GM18873 (cell line): ENCODE data around the gene RIPK1.
"Not testable (repeated sequence)": the region's sequence is repeated elsewhere in the genome, so short reads cannot be mapped to it uniquely, and the experiment has no call there.

Experiments
- ATAC-seq: cut with Tn5 transposase; IDR thresholded peaks from one replicate; pipeline ENCODE4 v1.9.1; 2021; ENCODE audit warnings: mild to moderate bottlenecking, moderate library complexity, moderate number of reproducible peaks; ENCODE audit not compliant: unreplicated experiment, low FRiP score

The RIPK1 gene

GRCh38 chr6:3078952-3079351 is 10.7 kb downstream of the RIPK1 start:
- not testable (repeated sequence) for ATAC-seq

- ATAC-seq: no peak
Observed at GRCh38 chr6:3079682-3080081, 11.4 kb downstream of the RIPK1 start.

DNA sequence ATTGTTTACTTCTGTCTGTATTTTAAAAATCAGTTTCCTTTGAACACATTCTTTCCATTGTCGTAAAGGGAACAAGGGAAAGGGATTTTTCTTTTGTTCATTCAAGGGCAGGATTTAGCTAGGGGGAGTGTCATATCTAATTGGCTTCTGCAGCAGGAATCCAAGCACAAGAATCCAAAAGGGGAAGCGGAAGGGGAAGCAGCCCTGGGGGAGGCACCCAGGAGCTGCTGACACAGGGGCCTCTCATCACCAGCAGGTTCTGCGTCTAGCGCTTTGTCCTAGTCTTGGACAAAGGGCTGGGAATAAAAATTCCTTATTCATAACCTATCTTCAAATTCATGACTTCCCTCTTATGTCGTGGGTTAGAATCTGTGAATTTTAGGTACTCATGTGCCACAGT is 13.7 kb downstream of the RIPK1 start:
- ATAC-seq: no peak

GRCh38 chr6:3085074-3085473 is 16.8 kb downstream of the RIPK1 start:
- ATAC-seq: no peak

GRCh38 chr6:3086282-3086946 is 18.1 kb downstream of the RIPK1 start:
- no peak for ATAC-seq

DNA sequence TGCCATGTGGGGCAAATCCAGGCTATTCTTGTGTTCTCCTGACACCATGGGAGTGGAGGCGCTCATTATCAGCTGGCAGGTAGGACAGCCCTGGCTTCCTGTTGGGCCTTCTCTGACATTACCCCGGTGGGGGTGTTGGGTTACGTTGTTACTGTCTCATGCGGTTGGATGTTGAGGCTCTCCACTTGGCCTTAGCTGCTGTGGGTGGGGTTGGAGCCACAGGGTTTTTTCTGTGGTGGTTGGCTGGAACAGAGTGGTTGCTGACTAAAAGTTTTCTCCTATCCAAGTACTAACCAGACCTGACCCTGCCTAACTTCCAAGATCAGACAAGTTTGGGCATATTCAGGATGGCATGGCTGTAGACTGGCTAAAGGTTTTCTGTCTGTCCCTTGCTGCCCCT is 20.2 kb downstream of the RIPK1 start:
- ATAC-seq: no peak

GRCh38 chr6:3088968-3089367 is 20.7 kb downstream of the RIPK1 start:
- ATAC-seq: no peak

- no peak for ATAC-seq
Observed at GRCh38 chr6:3090013-3090412, 21.7 kb downstream of the RIPK1 start.

- no peak for ATAC-seq
Observed at GRCh38 chr6:3094815-3095214, 26.5 kb downstream of the RIPK1 start.

DNA sequence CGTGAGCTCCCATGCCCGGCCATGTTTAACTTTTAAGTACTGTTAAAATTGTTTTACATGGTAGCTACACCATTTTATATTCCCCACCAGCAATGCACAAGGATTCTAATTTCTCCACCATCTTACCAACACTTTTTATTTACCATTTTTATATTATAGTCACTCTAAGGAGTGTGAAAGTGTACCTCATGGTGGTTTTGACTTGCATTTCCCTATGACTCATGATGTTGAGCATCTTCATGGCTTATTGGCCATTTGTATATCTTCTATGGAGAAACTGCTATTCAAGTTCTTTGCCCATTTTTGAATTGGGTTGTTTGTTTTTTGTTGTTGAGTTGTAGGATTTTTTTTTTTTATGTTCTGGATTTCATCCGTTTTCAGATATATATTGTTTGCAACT is 34.6 kb downstream of the RIPK1 start:
- no peak for ATAC-seq

DNA sequence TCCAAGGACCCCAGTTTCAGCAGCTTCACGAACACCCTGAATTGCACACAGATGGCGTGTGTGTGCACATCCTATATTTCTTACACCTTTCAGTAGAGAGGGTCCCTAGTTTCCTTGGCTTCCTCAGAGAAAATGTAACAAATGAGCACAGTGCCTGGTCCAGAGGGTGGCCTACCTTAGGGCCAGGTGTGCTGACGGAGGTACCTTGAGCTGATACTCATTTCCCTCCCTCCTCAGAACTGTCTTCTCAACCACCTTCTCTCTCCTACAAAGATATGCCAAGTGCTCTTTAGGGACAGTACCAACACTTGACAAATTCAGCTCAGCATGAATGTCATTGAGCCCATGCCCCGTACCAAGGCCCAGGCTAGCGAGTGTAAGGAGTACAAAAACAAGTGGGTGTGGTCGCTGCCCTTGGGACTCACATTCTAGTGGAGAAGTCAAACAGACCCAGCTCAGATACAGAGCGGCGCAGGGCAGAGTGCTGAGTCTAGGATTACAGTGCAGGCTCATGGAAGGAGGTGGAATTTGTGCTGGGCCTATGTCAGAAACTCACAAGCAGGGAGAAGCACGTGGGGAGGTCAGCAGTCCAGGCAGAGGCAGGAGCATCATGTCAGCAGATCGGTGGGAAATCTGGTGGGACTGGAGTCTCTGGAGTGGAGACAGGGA is 40.6 kb downstream of the RIPK1 start:
- no peak for ATAC-seq

GRCh38 chr6:3109761-3110160 is 41.5 kb downstream of the RIPK1 start:
- no peak for ATAC-seq

DNA sequence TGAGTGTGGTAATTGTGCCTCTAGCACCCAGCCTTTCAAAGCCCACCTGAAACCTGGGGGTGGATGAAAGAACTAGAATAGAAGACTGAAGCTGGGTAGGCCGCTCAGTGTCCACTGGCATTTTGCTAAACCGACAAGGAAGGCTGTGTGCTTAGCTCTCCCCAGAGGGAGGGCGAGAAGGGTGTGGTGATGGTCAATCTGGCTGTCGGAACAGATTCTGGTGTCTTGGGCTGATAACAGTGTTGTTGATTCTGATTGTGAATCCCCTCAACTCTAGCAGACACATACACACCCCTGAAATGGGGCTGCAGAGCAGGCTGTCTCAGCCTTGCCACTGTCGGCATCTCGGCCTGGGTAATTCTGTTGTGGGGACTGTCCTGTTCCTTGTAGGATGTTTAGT is 46.1 kb downstream of the RIPK1 start:
- ATAC-seq: no peak

DNA sequence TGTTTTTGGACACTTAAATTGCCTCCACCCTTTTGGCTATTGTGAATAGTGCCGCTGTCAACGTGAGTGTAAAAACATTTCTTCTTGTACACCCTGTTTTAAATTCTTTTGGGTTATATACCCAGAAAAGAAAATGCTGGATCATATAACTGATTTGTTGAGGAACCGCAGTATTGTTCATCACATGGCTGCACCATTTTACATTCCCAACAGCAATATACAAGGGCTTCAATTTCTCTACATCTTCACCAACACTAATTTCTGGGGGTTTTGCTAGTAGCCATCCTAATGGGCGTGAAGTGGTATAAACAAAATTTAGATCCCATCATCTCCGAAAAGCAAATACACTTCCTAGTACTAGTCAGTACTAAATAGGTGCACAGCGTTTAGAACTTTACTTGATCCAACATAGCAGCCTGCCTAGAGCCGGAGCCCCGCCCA is 49.6 kb downstream of the RIPK1 start:
- ATAC-seq: no peak

GRCh38 chr6:3118353-3119039 is 50.2 kb downstream of the RIPK1 start, which contains the start of gene BPHL:
TSS of gene BPHL (plus strand) at chr6:3118711. CDS start at chr6:3118741, 30 bp downstream.
- ATAC-seq: peak; percentile 80

- ATAC-seq: peak; percentile 21
Observed at GRCh38 chr6:3119040-3119723, 50.9 kb downstream of the RIPK1 start.

GRCh38 chr6:3120765-3121089 is 52.4 kb downstream of the RIPK1 start:
- no peak for ATAC-seq

DNA sequence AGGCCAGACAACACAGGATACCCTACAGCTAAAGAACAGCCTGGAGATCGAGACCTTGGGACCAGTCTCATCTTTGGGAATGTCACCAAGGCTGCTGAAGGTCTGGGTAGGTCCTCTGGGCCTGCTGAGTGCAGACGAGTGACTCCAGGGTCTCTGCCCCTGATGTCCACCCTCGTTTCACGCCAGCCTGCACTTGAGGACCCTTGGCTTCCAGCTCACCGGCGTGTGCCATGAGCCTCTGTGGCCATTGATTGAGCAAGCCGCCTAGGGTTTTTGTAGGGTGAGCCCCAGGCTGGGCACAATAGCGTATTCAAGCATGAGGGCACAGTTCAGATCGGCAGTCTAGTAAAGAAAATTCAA is 54.5 kb downstream of the RIPK1 start:
- no peak for ATAC-seq

- no peak for ATAC-seq
Observed at GRCh38 chr6:3124667-3125066, 56.4 kb downstream of the RIPK1 start.

- no peak for ATAC-seq
Observed at GRCh38 chr6:3125815-3126214, 57.5 kb downstream of the RIPK1 start.
